ENCODE measurements around the gene TRPM2.

DNA sequence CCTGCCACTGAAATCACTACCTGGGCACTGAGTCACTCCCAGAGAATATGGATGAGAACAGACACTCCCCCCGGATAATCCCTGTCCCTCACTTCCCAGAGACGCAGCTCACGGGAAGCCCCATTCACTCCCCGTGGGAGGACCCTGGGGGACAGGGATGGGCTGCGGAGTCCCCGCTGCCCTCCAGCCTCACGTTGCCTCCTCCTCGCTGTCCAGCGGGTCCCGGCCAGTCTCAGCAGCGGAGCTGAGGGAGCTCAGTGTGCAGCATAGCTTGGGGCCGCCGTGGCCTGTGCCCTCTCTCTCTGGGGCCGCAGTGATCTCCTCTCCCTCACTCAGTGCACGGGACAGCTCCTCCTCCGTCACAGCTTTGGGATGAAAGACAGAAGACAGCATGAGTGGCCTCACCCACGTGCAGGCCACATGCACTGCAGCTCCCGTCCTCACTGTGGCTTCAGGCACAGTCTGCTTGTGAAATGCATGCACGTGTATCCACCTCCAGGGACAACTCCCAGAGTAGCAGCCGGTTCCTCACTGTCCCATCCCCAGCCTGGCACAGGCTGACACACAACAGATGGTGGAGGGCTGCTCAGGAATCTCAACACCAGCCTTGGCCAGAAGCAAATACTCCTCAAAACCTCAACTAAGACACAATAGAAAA lies 21.6 kb upstream of the TRPM2 start:
- TF ChIP-seq, protein P1, sequence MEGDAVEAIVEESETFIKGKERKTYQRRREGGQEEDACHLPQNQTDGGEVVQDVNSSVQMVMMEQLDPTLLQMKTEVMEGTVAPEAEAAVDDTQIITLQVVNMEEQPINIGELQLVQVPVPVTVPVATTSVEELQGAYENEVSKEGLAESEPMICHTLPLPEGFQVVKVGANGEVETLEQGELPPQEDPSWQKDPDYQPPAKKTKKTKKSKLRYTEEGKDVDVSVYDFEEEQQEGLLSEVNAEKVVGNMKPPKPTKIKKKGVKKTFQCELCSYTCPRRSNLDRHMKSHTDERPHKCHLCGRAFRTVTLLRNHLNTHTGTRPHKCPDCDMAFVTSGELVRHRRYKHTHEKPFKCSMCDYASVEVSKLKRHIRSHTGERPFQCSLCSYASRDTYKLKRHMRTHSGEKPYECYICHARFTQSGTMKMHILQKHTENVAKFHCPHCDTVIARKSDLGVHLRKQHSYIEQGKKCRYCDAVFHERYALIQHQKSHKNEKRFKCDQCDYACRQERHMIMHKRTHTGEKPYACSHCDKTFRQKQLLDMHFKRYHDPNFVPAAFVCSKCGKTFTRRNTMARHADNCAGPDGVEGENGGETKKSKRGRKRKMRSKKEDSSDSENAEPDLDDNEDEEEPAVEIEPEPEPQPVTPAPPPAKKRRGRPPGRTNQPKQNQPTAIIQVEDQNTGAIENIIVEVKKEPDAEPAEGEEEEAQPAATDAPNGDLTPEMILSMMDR (IDR thresholded peaks at IDR 0.05) = no peak
- no peak for TF ChIP-seq POLR2A (IDR thresholded peaks at IDR 0.05)

All from esophagus squamous epithelium (tissue), 4 donors.